K562 (cell line): ENCODE measurements around the gene USP49. TPM values are rescaled to one million over a fixed set of nuclear protein-coding genes. Genes with fewer than 3 reads are reported as not detected.
A peak's percentile ranks its signal among the peaks of the same experiment; 100 is the strongest.

ENCODE experiments used
- ARHGAP35 ChIP-seq: fragments of 450-650 bp; IDR thresholded peaks from 2 replicates; pipeline ENCODE4 v1.6.1; 2018; ENCODE audit not compliant: partially characterized antibody
- HSF4 ChIP-seq: fragments of 250-450 bp; sonication (Bioruptor Pico); IDR thresholded peaks from 2 replicates; pipeline ENCODE4 v2.1.2; 2022; ENCODE audit warnings: mild to moderate bottlenecking, moderate library complexity, borderline replicate concordance
- JUND ChIP-seq, 2 experiments: IDR thresholded peaks; 2 replicates in 1 of 2; 3 replicates in 1 of 2; pipeline ENCODE4 v1.6.1; 2011; ENCODE audit warnings: borderline replicate concordance in 2 of 2, low read depth in 2 of 2, low read length in 2 of 2, improper control_type of control experiment in 1 of 2, missing biosample characterization in 1 of 2, missing genetic modification characterization in 1 of 2, missing genetic modification reagents in 1 of 2
- LEF1 ChIP-seq: fragments of 450-650 bp; IDR thresholded peaks from 2 replicates; pipeline ENCODE4 v1.6.1; 2016; ENCODE audit warnings: mild to moderate bottlenecking
- MAFF ChIP-seq: IDR thresholded peaks from 2 replicates; pipeline ENCODE4 v1.6.1; 2012; ENCODE audit warnings: low read length, improper control_type of control experiment
- NONO ChIP-seq, 2 experiments: fragments of 200-400 bp in 1 of 2; fragments of 450-650 bp in 1 of 2; formaldehyde crosslinking in 1 of 2; IDR thresholded peaks; 2 replicates each; pipeline ENCODE4 v1.6.1; 2017; ENCODE audit warnings: low read depth in 2 of 2, mild to moderate bottlenecking in 2 of 2, moderate library complexity in 2 of 2, low read length in 1 of 2
- ZKSCAN1 ChIP-seq: fragments of 150-350 bp; IDR thresholded peaks from 2 replicates; pipeline ENCODE4 v1.6.1; 2016; ENCODE audit warnings: low read depth, low read length
- polyA plus RNA-seq, 8 experiments: library from polyadenylated mRNA; depleted of rRNA in 4 of 8; stranded (reverse) in 5 of 8; unstranded in 3 of 8; fragments of >200 nt; fragmentation: Nextera tagmentation in 2 of 8; fragmentation: Illumina TruSeq in 1 of 8; extraction: Ambion mirVana in 2 of 8; extraction: Trizol in 1 of 8; gene quantifications; 2 replicates each; pipeline versions ENCODE4 v1.2.1 to v1.2.3, GENCODE V29; 2011 to 2014; ENCODE audit warnings: inconsistent platforms in 1 of 8, missing spikeins in 1 of 8
- total RNA-seq, 7 experiments: library from RNA; depleted of rRNA in 6 of 7; stranded (reverse); fragments of >200 nt in 6 of 7; fragmentation: Illumina TruSeq in 2 of 7; extraction: Trizol in 2 of 7; gene quantifications; 2 replicates each; pipeline versions ENCODE4 v1.2.1 to v1.2.3, GENCODE V29; 2011 to 2021; ENCODE audit warnings: low replicate concordance in 1 of 7
- TF ChIP-seq, protein P1 (sequence below), 2 experiments: fragments of 450-650 bp; formaldehyde crosslinking in 1 of 2; IDR thresholded peaks; 2 replicates each; pipeline versions ENCODE4 v1.4.0 to v1.6.1; 2014 to 2020; ENCODE audit warnings: mild to moderate bottlenecking in 2 of 2, borderline replicate concordance in 1 of 2, low read depth in 1 of 2
- TF ChIP-seq, protein P2 (sequence below): fragments of 450-650 bp; formaldehyde crosslinking; IDR thresholded peaks from 2 replicates; pipeline ENCODE4 v1.4.0; 2020; ENCODE audit warnings: mild to moderate bottlenecking, moderate library complexity
- TF ChIP-seq, protein P3 (sequence below): sonication (generic); IDR thresholded peaks from 2 replicates; pipeline ENCODE4 v1.6.1; 2016
- TF ChIP-seq, protein P4 (sequence below): sonication (generic); formaldehyde crosslinking; IDR thresholded peaks from 2 replicates; pipeline ENCODE4 v1.8.0; 2022; ENCODE audit warnings: mild to moderate bottlenecking, missing genetic modification reagents
- TF ChIP-seq, protein P5 (sequence below): fragments of 250-450 bp; sonication (Bioruptor Pico); IDR thresholded peaks from 2 replicates; pipeline ENCODE4 v1.5.0; 2021

The USP49 gene
- total and polyA plus RNA-seq, 9 of the 15 experiments (the other 6 are each of a cell fraction or from before 2014, with no cell fraction given), result 1.0 to 9.9 (median 6.5) TPM

DNA sequence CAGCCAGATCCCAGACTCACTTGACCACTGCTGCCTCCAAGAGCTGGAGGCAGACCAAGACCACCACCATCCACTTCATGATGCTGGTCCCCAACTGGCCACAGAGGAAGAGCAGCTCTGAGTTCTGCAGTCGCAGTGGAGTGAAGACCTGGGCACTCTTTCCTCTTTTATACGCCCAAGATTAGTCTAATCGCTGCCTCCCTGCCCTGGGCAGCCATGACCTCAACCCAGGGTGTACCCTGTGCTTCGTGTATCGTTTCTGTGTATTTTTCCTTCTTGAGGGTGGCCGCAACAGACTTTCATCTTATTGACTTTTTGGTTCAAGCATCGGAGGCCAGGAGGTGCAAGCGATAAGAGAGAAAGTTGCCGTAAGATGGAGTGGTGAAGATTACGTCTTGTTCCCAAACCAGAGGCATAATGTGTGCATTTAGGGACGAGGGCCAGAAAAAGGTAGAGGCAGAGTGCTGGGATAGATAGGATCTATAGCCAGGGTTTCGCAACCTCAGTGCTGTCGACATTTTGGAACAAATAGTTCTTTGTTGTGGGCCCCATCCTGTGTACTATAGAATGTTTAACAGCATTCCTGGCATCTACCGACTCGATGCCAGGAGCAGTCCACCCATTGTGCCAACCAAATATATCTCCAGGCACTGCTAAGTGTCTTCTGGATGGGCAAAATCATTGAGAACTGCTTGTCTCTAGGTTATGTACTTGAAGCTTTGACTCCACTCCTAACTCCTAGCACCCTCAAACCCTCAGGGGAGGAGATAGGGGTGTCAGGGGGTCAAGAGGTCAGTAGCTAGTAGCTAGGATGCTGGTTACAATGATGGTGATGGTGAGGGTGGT, 147.7 kb downstream of the USP49 start, which contains the start of gene PGC (continued):
- TF ChIP-seq, protein P1, sequence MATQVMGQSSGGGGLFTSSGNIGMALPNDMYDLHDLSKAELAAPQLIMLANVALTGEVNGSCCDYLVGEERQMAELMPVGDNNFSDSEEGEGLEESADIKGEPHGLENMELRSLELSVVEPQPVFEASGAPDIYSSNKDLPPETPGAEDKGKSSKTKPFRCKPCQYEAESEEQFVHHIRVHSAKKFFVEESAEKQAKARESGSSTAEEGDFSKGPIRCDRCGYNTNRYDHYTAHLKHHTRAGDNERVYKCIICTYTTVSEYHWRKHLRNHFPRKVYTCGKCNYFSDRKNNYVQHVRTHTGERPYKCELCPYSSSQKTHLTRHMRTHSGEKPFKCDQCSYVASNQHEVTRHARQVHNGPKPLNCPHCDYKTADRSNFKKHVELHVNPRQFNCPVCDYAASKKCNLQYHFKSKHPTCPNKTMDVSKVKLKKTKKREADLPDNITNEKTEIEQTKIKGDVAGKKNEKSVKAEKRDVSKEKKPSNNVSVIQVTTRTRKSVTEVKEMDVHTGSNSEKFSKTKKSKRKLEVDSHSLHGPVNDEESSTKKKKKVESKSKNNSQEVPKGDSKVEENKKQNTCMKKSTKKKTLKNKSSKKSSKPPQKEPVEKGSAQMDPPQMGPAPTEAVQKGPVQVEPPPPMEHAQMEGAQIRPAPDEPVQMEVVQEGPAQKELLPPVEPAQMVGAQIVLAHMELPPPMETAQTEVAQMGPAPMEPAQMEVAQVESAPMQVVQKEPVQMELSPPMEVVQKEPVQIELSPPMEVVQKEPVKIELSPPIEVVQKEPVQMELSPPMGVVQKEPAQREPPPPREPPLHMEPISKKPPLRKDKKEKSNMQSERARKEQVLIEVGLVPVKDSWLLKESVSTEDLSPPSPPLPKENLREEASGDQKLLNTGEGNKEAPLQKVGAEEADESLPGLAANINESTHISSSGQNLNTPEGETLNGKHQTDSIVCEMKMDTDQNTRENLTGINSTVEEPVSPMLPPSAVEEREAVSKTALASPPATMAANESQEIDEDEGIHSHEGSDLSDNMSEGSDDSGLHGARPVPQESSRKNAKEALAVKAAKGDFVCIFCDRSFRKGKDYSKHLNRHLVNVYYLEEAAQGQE (IDR thresholded peaks at IDR 0.05; ENCODE audit: borderline replicate concordance), result no peak
- TF ChIP-seq, protein P1 (CRISPR knock-in tag; IDR thresholded peaks at IDR 0.05; ENCODE audit: low read depth), result no peak
- TF ChIP-seq ARHGAP35 (no peak), HSF4 (no peak), JUND (IDR thresholded peaks at IDR 0.05; ENCODE audit: borderline replicate concordance, low read depth, low read length) (peak; percentile 47; the same call in 1 of the 2 replicates), JUND (tag; IDR thresholded peaks at IDR 0.05; ENCODE audit: borderline replicate concordance, low read depth, low read length) (no peak), ZKSCAN1 (no peak), LEF1 (peak; percentile 73; the same call in 1 of the 2 replicates), NONO (IDR thresholded peaks at IDR 0.05; ENCODE audit: low read depth in 2 of 2, low read length in 1 of 2) (no peak), MAFF (no peak)
- TF ChIP-seq, protein P2, sequence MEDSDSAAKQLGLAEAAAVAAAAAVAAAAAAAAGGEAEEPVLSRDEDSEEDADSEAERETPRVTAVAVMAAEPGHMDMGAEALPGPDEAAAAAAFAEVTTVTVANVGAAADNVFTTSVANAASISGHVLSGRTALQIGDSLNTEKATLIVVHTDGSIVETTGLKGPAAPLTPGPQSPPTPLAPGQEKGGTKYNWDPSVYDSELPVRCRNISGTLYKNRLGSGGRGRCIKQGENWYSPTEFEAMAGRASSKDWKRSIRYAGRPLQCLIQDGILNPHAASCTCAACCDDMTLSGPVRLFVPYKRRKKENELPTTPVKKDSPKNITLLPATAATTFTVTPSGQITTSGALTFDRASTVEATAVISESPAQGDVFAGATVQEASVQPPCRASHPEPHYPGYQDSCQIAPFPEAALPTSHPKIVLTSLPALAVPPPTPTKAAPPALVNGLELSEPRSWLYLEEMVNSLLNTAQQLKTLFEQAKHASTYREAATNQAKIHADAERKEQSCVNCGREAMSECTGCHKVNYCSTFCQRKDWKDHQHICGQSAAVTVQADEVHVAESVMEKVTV (CRISPR knock-in tag), result no peak
- TF ChIP-seq, protein P3, sequence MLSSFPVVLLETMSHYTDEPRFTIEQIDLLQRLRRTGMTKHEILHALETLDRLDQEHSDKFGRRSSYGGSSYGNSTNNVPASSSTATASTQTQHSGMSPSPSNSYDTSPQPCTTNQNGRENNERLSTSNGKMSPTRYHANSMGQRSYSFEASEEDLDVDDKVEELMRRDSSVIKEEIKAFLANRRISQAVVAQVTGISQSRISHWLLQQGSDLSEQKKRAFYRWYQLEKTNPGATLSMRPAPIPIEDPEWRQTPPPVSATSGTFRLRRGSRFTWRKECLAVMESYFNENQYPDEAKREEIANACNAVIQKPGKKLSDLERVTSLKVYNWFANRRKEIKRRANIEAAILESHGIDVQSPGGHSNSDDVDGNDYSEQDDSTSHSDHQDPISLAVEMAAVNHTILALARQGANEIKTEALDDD, result no peak
- TF ChIP-seq, protein P4, sequence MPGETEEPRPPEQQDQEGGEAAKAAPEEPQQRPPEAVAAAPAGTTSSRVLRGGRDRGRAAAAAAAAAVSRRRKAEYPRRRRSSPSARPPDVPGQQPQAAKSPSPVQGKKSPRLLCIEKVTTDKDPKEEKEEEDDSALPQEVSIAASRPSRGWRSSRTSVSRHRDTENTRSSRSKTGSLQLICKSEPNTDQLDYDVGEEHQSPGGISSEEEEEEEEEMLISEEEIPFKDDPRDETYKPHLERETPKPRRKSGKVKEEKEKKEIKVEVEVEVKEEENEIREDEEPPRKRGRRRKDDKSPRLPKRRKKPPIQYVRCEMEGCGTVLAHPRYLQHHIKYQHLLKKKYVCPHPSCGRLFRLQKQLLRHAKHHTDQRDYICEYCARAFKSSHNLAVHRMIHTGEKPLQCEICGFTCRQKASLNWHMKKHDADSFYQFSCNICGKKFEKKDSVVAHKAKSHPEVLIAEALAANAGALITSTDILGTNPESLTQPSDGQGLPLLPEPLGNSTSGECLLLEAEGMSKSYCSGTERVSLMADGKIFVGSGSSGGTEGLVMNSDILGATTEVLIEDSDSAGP (CRISPR knock-in tag), result no peak
- TF ChIP-seq, protein P5, sequence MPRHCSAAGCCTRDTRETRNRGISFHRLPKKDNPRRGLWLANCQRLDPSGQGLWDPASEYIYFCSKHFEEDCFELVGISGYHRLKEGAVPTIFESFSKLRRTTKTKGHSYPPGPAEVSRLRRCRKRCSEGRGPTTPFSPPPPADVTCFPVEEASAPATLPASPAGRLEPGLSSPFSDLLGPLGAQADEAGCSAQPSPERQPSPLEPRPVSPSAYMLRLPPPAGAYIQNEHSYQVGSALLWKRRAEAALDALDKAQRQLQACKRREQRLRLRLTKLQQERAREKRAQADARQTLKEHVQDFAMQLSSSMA (CRISPR knock-in tag), result no peak
